ENCODE results near the gene FNIP2.

DNA sequence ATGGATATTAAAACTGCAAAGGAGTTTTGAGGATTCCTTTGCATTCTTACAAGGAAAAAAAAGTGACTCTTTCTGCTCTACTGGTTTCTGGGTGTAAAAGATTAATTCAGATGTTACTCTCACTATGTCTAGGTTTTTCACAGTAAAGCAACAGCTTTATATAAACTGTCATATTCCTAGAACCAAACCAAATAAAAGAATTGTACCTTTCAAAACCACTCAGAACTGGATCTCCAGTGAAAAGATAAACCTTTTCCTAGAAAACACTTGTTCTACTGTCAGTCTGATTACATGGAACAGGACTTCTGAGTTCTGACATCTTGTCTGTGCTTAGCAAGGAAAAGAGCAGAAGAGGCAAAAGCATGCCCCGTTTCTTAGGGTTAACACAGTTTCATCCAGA, 40.6 kb upstream of the FNIP2 start:
- no peak for TF ChIP-seq ZNF274 (IDR thresholded peaks at IDR 0.05; ENCODE audit: insufficient read depth, insufficient read length)
- TF ChIP-seq RCOR1 (conservative IDR thresholded peaks at IDR 0.05; ENCODE audit: low read depth, low read length), result no peak
- TF ChIP-seq, protein P1, sequence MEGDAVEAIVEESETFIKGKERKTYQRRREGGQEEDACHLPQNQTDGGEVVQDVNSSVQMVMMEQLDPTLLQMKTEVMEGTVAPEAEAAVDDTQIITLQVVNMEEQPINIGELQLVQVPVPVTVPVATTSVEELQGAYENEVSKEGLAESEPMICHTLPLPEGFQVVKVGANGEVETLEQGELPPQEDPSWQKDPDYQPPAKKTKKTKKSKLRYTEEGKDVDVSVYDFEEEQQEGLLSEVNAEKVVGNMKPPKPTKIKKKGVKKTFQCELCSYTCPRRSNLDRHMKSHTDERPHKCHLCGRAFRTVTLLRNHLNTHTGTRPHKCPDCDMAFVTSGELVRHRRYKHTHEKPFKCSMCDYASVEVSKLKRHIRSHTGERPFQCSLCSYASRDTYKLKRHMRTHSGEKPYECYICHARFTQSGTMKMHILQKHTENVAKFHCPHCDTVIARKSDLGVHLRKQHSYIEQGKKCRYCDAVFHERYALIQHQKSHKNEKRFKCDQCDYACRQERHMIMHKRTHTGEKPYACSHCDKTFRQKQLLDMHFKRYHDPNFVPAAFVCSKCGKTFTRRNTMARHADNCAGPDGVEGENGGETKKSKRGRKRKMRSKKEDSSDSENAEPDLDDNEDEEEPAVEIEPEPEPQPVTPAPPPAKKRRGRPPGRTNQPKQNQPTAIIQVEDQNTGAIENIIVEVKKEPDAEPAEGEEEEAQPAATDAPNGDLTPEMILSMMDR (IDR thresholded peaks at IDR 0.05 in 2 of 3, conservative IDR thresholded peaks at IDR 0.05 in 1 of 3; ENCODE audit: control insufficient read depth in 2 of 3, extremely low read depth in 1 of 3, insufficient read depth in 1 of 3, low read depth in 3 of 3, low read length in 3 of 3), result no peak
- no peak for TF ChIP-seq SP1 (IDR thresholded peaks at IDR 0.05; ENCODE audit: low read depth, low read length)
- no peak for TF ChIP-seq TAF1 (IDR thresholded peaks at IDR 0.05; ENCODE audit: borderline replicate concordance, low read depth, low read length)
- TF ChIP-seq YY1 (IDR thresholded peaks at IDR 0.05; ENCODE audit: low read depth, low read length), result no peak
- TF ChIP-seq, protein P2, sequence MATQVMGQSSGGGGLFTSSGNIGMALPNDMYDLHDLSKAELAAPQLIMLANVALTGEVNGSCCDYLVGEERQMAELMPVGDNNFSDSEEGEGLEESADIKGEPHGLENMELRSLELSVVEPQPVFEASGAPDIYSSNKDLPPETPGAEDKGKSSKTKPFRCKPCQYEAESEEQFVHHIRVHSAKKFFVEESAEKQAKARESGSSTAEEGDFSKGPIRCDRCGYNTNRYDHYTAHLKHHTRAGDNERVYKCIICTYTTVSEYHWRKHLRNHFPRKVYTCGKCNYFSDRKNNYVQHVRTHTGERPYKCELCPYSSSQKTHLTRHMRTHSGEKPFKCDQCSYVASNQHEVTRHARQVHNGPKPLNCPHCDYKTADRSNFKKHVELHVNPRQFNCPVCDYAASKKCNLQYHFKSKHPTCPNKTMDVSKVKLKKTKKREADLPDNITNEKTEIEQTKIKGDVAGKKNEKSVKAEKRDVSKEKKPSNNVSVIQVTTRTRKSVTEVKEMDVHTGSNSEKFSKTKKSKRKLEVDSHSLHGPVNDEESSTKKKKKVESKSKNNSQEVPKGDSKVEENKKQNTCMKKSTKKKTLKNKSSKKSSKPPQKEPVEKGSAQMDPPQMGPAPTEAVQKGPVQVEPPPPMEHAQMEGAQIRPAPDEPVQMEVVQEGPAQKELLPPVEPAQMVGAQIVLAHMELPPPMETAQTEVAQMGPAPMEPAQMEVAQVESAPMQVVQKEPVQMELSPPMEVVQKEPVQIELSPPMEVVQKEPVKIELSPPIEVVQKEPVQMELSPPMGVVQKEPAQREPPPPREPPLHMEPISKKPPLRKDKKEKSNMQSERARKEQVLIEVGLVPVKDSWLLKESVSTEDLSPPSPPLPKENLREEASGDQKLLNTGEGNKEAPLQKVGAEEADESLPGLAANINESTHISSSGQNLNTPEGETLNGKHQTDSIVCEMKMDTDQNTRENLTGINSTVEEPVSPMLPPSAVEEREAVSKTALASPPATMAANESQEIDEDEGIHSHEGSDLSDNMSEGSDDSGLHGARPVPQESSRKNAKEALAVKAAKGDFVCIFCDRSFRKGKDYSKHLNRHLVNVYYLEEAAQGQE (IDR thresholded peaks at IDR 0.05; ENCODE audit: low read depth, low read length), result no peak
- TF ChIP-seq POLR2AphosphoS5 (IDR thresholded peaks at IDR 0.05; ENCODE audit: low read length), result no peak
- no peak for TF ChIP-seq TCF12 (IDR thresholded peaks at IDR 0.05; ENCODE audit: low read depth, low read length)
- TF ChIP-seq GABPA (IDR thresholded peaks at IDR 0.05; ENCODE audit: low read depth), result no peak
- no peak for TF ChIP-seq WRNIP1 (IDR thresholded peaks at IDR 0.05; ENCODE audit: borderline replicate concordance, low read depth, low read length)
- no peak for TF ChIP-seq CREB1 (IDR thresholded peaks at IDR 0.05; ENCODE audit: low read depth)
- no peak for TF ChIP-seq ZZZ3 (IDR thresholded peaks at IDR 0.05; ENCODE audit: control insufficient read depth, insufficient read length, low read depth)

Data from GM12878 (cell line).